ENCODE results near the gene KCNJ11.

DNA sequence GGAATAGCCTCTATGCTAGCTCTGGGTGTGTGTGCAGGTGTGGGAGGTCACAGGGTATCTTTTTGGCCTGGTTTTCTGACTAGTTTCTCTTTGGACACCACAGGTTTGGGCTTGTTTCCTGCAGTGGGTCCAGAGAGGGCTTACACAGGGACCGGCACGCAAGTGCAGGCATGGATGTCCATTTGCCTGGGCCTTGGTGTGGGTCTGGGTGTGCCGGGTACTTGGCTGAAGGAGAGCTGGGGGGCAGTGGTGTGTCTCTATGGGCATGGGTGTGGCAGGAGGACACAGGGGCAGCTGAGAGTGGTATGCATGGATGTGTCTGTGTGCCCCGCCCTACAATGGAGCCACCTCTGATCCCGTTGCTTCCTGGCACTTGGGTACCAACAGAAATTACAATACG, 7.5 kb upstream of the KCNJ11 start:
- TF ChIP-seq, protein P1, sequence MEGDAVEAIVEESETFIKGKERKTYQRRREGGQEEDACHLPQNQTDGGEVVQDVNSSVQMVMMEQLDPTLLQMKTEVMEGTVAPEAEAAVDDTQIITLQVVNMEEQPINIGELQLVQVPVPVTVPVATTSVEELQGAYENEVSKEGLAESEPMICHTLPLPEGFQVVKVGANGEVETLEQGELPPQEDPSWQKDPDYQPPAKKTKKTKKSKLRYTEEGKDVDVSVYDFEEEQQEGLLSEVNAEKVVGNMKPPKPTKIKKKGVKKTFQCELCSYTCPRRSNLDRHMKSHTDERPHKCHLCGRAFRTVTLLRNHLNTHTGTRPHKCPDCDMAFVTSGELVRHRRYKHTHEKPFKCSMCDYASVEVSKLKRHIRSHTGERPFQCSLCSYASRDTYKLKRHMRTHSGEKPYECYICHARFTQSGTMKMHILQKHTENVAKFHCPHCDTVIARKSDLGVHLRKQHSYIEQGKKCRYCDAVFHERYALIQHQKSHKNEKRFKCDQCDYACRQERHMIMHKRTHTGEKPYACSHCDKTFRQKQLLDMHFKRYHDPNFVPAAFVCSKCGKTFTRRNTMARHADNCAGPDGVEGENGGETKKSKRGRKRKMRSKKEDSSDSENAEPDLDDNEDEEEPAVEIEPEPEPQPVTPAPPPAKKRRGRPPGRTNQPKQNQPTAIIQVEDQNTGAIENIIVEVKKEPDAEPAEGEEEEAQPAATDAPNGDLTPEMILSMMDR (IDR thresholded peaks at IDR 0.05) = no peak
- TF ChIP-seq POLR2A (IDR thresholded peaks at IDR 0.05) = no peak

Data from testis (tissue), 2 donors.